ENCODE measurements around the gene PTGIR. TPM values are rescaled to one million over a fixed set of nuclear protein-coding genes. Genes with fewer than 3 reads are reported as not detected.
A peak's percentile ranks its signal among the peaks of the same experiment; 100 is the strongest.

The PTGIR gene
- total RNA-seq, 1 donor from 2014 or later, result 0.58 TPM

- no peak for DNase-seq (ENCODE audit: low read depth)
- TF ChIP-seq, protein P1, sequence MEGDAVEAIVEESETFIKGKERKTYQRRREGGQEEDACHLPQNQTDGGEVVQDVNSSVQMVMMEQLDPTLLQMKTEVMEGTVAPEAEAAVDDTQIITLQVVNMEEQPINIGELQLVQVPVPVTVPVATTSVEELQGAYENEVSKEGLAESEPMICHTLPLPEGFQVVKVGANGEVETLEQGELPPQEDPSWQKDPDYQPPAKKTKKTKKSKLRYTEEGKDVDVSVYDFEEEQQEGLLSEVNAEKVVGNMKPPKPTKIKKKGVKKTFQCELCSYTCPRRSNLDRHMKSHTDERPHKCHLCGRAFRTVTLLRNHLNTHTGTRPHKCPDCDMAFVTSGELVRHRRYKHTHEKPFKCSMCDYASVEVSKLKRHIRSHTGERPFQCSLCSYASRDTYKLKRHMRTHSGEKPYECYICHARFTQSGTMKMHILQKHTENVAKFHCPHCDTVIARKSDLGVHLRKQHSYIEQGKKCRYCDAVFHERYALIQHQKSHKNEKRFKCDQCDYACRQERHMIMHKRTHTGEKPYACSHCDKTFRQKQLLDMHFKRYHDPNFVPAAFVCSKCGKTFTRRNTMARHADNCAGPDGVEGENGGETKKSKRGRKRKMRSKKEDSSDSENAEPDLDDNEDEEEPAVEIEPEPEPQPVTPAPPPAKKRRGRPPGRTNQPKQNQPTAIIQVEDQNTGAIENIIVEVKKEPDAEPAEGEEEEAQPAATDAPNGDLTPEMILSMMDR (conservative IDR thresholded peaks at IDR 0.05; ENCODE audit: low read depth, low read length), result no peak
- no peak overlapping the region for H3K4me3 ChIP-seq (ENCODE audit: low read depth, low read length)
These were observed 24.4 kb upstream of the PTGIR start for GRCh38 chr19:46648961-46649960.

GRCh38 chr19:46648060-46648960, 23.4 kb upstream of the PTGIR start:
- DNase-seq (ENCODE audit: low read depth), result no peak
- TF ChIP-seq, protein P1 (conservative IDR thresholded peaks at IDR 0.05; ENCODE audit: low read depth, low read length), result no peak
- no peak overlapping the region for H3K4me3 ChIP-seq (ENCODE audit: low read depth, low read length)

- no peak overlapping the region for H3K4me3 ChIP-seq (ENCODE audit: low read depth, low read length)
- TF ChIP-seq, protein P1 (conservative IDR thresholded peaks at IDR 0.05; ENCODE audit: low read depth, low read length), result no peak
- no peak for DNase-seq (ENCODE audit: low read depth)
These were observed 21.5 kb upstream of the PTGIR start for GRCh38 chr19:46646402-46646801.

DNA sequence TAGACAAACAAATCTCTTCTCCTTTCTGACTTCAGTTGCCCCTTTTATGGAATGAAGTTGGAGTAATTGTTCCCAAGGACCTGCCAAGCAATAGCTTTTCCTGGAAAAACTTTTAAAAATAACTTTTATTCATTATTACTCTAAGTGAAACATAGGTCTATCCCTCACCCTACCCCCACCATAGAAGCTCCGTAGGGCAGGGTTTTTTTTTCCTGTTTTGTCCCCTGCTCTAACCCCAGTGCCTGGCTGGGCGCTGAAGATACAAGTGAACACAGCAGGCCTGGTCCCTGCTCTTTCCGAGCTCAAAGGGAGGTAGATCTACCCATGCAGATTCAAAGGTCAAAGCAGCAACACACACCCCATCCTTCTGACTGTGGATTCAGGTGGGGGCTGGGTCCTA, 19.8 kb upstream of the PTGIR start:
- no peak overlapping the region for H3K4me3 ChIP-seq (ENCODE audit: low read depth, low read length)
- TF ChIP-seq, protein P1 (conservative IDR thresholded peaks at IDR 0.05; ENCODE audit: low read depth, low read length), result no peak
- DNase-seq (ENCODE audit: low read depth), result no peak

DNA sequence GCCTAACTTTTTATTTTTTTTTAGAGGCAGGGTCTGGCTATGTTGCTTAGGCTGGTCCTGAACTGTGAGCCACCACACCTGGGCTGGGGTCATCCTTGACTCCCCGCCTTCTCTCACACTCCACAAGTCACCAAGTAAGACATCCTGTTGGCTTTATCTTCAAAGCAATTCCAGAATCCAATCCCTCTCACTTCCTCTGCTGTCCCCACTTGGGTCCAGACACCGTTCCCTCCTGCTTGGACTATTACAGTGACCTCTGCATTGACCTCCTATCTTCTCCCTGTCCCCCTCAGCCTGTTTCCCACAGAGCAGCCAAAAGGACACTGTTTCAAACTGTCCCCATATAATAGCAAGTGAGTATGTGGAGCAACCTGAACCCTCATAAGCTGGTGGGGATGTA, 15.8 kb upstream of the PTGIR start:
- TF ChIP-seq, protein P1 (conservative IDR thresholded peaks at IDR 0.05; ENCODE audit: low read depth, low read length), result no peak
- no peak for DNase-seq (ENCODE audit: low read depth)

GRCh38 chr19:46639358-46640182, 14.7 kb upstream of the PTGIR start:
- H3K4me3 ChIP-seq (ENCODE audit: low read depth, low read length), result peak overlapping the region; percentile 46
- TF ChIP-seq, protein P1 (conservative IDR thresholded peaks at IDR 0.05; ENCODE audit: low read depth, low read length), result no peak
- no peak for DNase-seq (ENCODE audit: low read depth)

More for the DNA sequence above, 15.8 kb upstream of the PTGIR start:
- no peak overlapping the region for H3K4me3 ChIP-seq (ENCODE audit: low read depth, low read length)
